H1 (cell line): Measurements from ENCODE around the gene ADAM12. TPM values are rescaled to one million over a fixed set of nuclear protein-coding genes. Genes with fewer than 3 reads are reported as not detected.
A peak's percentile ranks its signal among the peaks of the same experiment; 100 is the strongest.

Source experiments
- CTCF ChIA-PET: fragments of 300-600 bp; sonication (Branson Sonifier 250); formaldehyde crosslinking; loops from one replicate; lab custom pipeline; 2021; ENCODE audit not compliant: partially characterized antibody; lab: Charles Lee
- POLR2A ChIA-PET: fragments of 300-600 bp; sonication (Branson Sonifier 250); formaldehyde crosslinking; loops from one replicate; lab custom pipeline; 2021; ENCODE audit warnings: inconsistent platforms; ENCODE audit not compliant: partially characterized antibody; lab: Charles Lee
- DNase-seq, 2 experiments: peaks; one replicate each; pipeline versions ENCODE4 v3.0.0 to v3.0.0-alpha.2; 2010 to 2022; ENCODE audit warnings: low spot score in 2 of 2, low read depth in 1 of 2, mixed read lengths in 1 of 2
- FAIRE-seq: peaks from 2 replicates; lab custom pipeline; 2011; peaks lifted over from hg19 to GRCh38; lab: Jason Lieb, UNC
- H2AFZ ChIP-seq: 2 replicates; pipeline ENCODE4 v1.8.1; 2012; ENCODE audit warnings: low read length, inconsistent platforms
- H2AK5ac ChIP-seq: 2 replicates; pipeline ENCODE4 v1.6.1; 2013; ENCODE audit warnings: low read depth, low read length
- H2BK120ac ChIP-seq: replicated peaks from 2 replicates; pipeline ENCODE3; 2013; ENCODE audit warnings: low read depth, low read length, inconsistent platforms
- H2BK12ac ChIP-seq: 2 replicates; pipeline ENCODE4 v1.6.1; 2013; ENCODE audit warnings: low read depth, low read length
- H2BK15ac ChIP-seq: 2 replicates; pipeline ENCODE4 v1.6.1; 2013; ENCODE audit warnings: low read length
- H2BK20ac ChIP-seq: 2 replicates; pipeline ENCODE4 v1.6.1; 2013; ENCODE audit warnings: low read length
- H2BK5ac ChIP-seq: 2 replicates; pipeline ENCODE4 v1.6.1; 2013; ENCODE audit warnings: low read depth, low read length
- H3K14ac ChIP-seq: 2 replicates; pipeline ENCODE4 v1.6.1; 2013; ENCODE audit warnings: inconsistent platforms; ENCODE audit not compliant: insufficient read length
- H3K18ac ChIP-seq: 2 replicates; pipeline ENCODE4 v1.6.1; 2013; ENCODE audit warnings: low read length; ENCODE audit errors: extremely low read depth
- H3K23ac ChIP-seq: 2 replicates; pipeline ENCODE4 v1.6.1; 2013; ENCODE audit warnings: inconsistent platforms; ENCODE audit not compliant: insufficient read length
- H3K23me2 ChIP-seq: 2 replicates; pipeline ENCODE4 v1.6.1; 2013; ENCODE audit warnings: low read depth, low read length
- H3K27ac ChIP-seq: 2 replicates; pipeline ENCODE4 v1.6.1; 2011; ENCODE audit warnings: low read depth, low read length, inconsistent platforms
- H3K27me3 ChIP-seq, 4 experiments: replicated peaks in 1 of 4; 1 replicate in 1 of 4; 2 replicates in 3 of 4; pipeline versions ENCODE4 v1.6.1 to v1.8.1; 2011 to 2013; ENCODE audit warnings: low read length in 3 of 4, mild to moderate bottlenecking in 3 of 4, inconsistent platforms in 2 of 4, mixed read lengths in 2 of 4, moderate library complexity in 1 of 4; ENCODE audit not compliant: control insufficient read depth in 3 of 4, insufficient read depth in 3 of 4; ENCODE audit errors: extremely low read depth in 1 of 4
- H3K36me3 ChIP-seq, 4 experiments: 2 replicates each; pipeline versions ENCODE4 v1.6.1 to v1.8.1; 2011 to 2013; ENCODE audit warnings: mild to moderate bottlenecking in 4 of 4, low read length in 3 of 4, moderate library complexity in 2 of 4, control low read depth in 1 of 4, inconsistent platforms in 1 of 4; ENCODE audit not compliant: insufficient read depth in 4 of 4, control insufficient read depth in 2 of 4
- H3K4ac ChIP-seq: replicated peaks from 2 replicates; pipeline ENCODE3; 2013; ENCODE audit warnings: low read length, low read depth, mixed read lengths, inconsistent platforms; ENCODE audit not compliant: insufficient read length
- H3K4me1 ChIP-seq, 4 experiments: replicated peaks in 1 of 4; 1 replicate in 1 of 4; 2 replicates in 3 of 4; pipeline versions ENCODE4 v1.6.1 to v1.8.1; 2011 to 2013; ENCODE audit warnings: low read length in 3 of 4, inconsistent platforms in 2 of 4, mixed read lengths in 1 of 4; ENCODE audit not compliant: insufficient read depth in 4 of 4, control insufficient read depth in 3 of 4
- H3K4me2 ChIP-seq, 2 experiments: 2 replicates each; pipeline versions ENCODE4 v1.6.1 to v1.8.1; 2011 to 2013; ENCODE audit warnings: low read depth in 2 of 2, low read length in 2 of 2, control low read depth in 1 of 2, inconsistent platforms in 1 of 2, mild to moderate bottlenecking in 1 of 2; ENCODE audit not compliant: insufficient read depth in 1 of 2
- H3K4me3 ChIP-seq, 4 experiments: fragments of 200-600, 300-600 bp in 1 of 4; sonication (generic), shearing (Covaris generic), sonication (Bioruptor Twin) in 1 of 4; 2 replicates each; pipeline versions ENCODE4 v1.5.1 to v1.8.1; 2011 to 2016; ENCODE audit warnings: low read length in 4 of 4, low read depth in 3 of 4, control low read depth in 2 of 4, inconsistent platforms in 2 of 4, mild to moderate bottlenecking in 2 of 4, mixed read lengths in 1 of 4, moderate library complexity in 1 of 4; ENCODE audit not compliant: insufficient read depth in 2 of 4; ENCODE audit errors: extremely low read depth in 1 of 4
- H3K56ac ChIP-seq: replicated peaks from 2 replicates; pipeline ENCODE3; 2013; ENCODE audit warnings: low read depth, mild to moderate bottlenecking, mixed read lengths, low read length, inconsistent platforms; ENCODE audit not compliant: insufficient read length
- H3K79me1 ChIP-seq: 2 replicates; pipeline ENCODE4 v1.6.1; 2013; ENCODE audit warnings: low read depth, low read length, control low read depth
- H3K79me2 ChIP-seq, 2 experiments: 2 replicates each; pipeline versions ENCODE4 v1.6.1 to v1.8.1; 2012 to 2013; ENCODE audit warnings: low read length in 2 of 2, mild to moderate bottlenecking in 2 of 2, inconsistent platforms in 1 of 2; ENCODE audit not compliant: insufficient read depth in 2 of 2, control insufficient read depth in 1 of 2
- H3K9ac ChIP-seq, 4 experiments: replicated peaks in 1 of 4; 1 replicate in 1 of 4; 2 replicates in 3 of 4; pipeline versions ENCODE4 v1.6.1 to v1.8.1; 2011 to 2013; ENCODE audit warnings: low read depth in 3 of 4, low read length in 3 of 4, control low read depth in 2 of 4, mild to moderate bottlenecking in 2 of 4, moderate library complexity in 2 of 4, inconsistent platforms in 1 of 4; ENCODE audit errors: extremely low read depth in 1 of 4
- H3K9me3 ChIP-seq, 2 experiments: 2 replicates each; pipeline versions ENCODE4 v1.6.1 to v1.8.1; 2012 to 2013; ENCODE audit warnings: mild to moderate bottlenecking in 2 of 2, moderate library complexity in 2 of 2, control low read depth in 1 of 2, inconsistent platforms in 1 of 2, low read depth in 1 of 2, low read length in 1 of 2, mixed read lengths in 1 of 2; ENCODE audit not compliant: insufficient read depth in 2 of 2
- H4K20me1 ChIP-seq, 2 experiments: replicated peaks in 1 of 2; 2 replicates each; pipeline versions ENCODE3 to v1.8.1; 2011 to 2013; ENCODE audit warnings: inconsistent platforms in 2 of 2, low read length in 2 of 2, mild to moderate bottlenecking in 1 of 2; ENCODE audit not compliant: insufficient read depth in 2 of 2, control insufficient read depth in 1 of 2
- H4K5ac ChIP-seq: 2 replicates; pipeline ENCODE4 v1.6.1; 2013; ENCODE audit warnings: low read length, low read depth, mixed read lengths, inconsistent platforms; ENCODE audit not compliant: insufficient read length
- H4K8ac ChIP-seq: 2 replicates; pipeline ENCODE4 v1.8.0; 2013; ENCODE audit warnings: mild to moderate bottlenecking, moderate library complexity, low read length, inconsistent platforms; ENCODE audit not compliant: insufficient read depth; ENCODE audit errors: extremely low read depth
- H4K91ac ChIP-seq: replicated peaks from 2 replicates; pipeline ENCODE3; 2013; ENCODE audit warnings: low read length, mixed read lengths, inconsistent platforms; ENCODE audit not compliant: insufficient read length
- ASH2L ChIP-seq: fragments of 200-600, 300-600 bp; sonication (generic); IDR thresholded peaks from one replicate; pipeline ENCODE4 v1.7.1; 2017; ENCODE audit warnings: low read length
- CBX5 ChIP-seq: fragments of 300-800, 300-1000 bp; sonication (generic); IDR thresholded peaks from 2 replicates; pipeline ENCODE4 v1.7.1; 2016; ENCODE audit warnings: antibody characterized with exemption, low read length, low read depth
- CBX8 ChIP-seq: fragments of 300-800, 300-1000 bp; sonication (generic); IDR thresholded peaks from 2 replicates; pipeline ENCODE4 v1.7.1; 2016; ENCODE audit warnings: low read depth, low read length, borderline replicate concordance
- CTBP2 ChIP-seq: IDR thresholded peaks from 2 replicates; pipeline ENCODE4 v1.7.0; 2011; ENCODE audit warnings: borderline replicate concordance, mild to moderate bottlenecking, moderate library complexity, mixed read lengths, low read length; ENCODE audit not compliant: insufficient read depth, insufficient read length
- JUN ChIP-seq: IDR thresholded peaks from 2 replicates; pipeline ENCODE4 v1.6.1; 2011; ENCODE audit warnings: low read depth, mild to moderate bottlenecking, improper control_type of control experiment, low read length
- KDM4A ChIP-seq: IDR thresholded peaks from one replicate; pipeline ENCODE4 v1.7.1; 2012; ENCODE audit warnings: low read depth, mild to moderate bottlenecking, moderate library complexity, low read length, inconsistent platforms; ENCODE audit not compliant: severe bottlenecking
- RAD21 ChIP-seq, 2 experiments: IDR thresholded peaks in 1 of 2; conservative IDR thresholded peaks in 1 of 2; 2 replicates each; pipeline ENCODE4 v1.6.1; 2011; ENCODE audit warnings: low read depth in 2 of 2, low read length in 2 of 2, improper control_type of control experiment in 1 of 2, inconsistent platforms in 1 of 2, mild to moderate bottlenecking in 1 of 2, moderate library complexity in 1 of 2
- RNF2 ChIP-seq: fragments of 200-900, 300-1000 bp; sonication (generic); IDR thresholded peaks from 2 replicates; pipeline ENCODE4 v1.7.1; 2016; ENCODE audit warnings: borderline replicate concordance, low read depth, mild to moderate bottlenecking, antibody characterized with exemption, low read length; ENCODE audit not compliant: poor library complexity, severe bottlenecking; ENCODE audit errors: missing control alignments
- SIRT6 ChIP-seq: IDR thresholded peaks from one replicate; pipeline ENCODE4 v1.7.1; 2012; ENCODE audit warnings: low read length, inconsistent platforms
- SP1 ChIP-seq: IDR thresholded peaks from 2 replicates; pipeline ENCODE4 v1.6.1; 2011; ENCODE audit warnings: low read depth, low read length
- TAF7 ChIP-seq: optimal IDR thresholded peaks from 2 replicates; pipeline ENCODE3; 2011; ENCODE audit warnings: low read depth, mild to moderate bottlenecking, inconsistent platforms, low read length, moderate library complexity, borderline replicate concordance
- ZNF274 ChIP-seq: IDR thresholded peaks from 2 replicates; pipeline ENCODE4 v1.7.0; 2012; ENCODE audit warnings: low read length, borderline replicate concordance; ENCODE audit errors: extremely low read depth
- WGBS, 2 experiments: shearing (Covaris generic) in 1 of 2; methylation state at CpG; one replicate each; pipeline versions ENCODE4 v1.1.6 to v1.1.7; 2013 to 2015; ENCODE audit warnings: low lambda C conversion rate in 2 of 2, mixed read lengths in 2 of 2, inconsistent platforms in 1 of 2, low coverage in 1 of 2, missing lambda C conversion rate in 1 of 2; ENCODE audit not compliant: insufficient replicate concordance in 2 of 2, insufficient coverage in 1 of 2, insufficient read length in 1 of 2; ENCODE audit errors: extremely low coverage in 1 of 2, missing lambda C conversion rate in 1 of 2; 5-methylcytosine and 5-hydroxymethylcytosine counted together
- polyA plus RNA-seq, 7 experiments: library from polyadenylated mRNA; depleted of rRNA in 3 of 7; stranded (reverse) in 5 of 7; unstranded in 2 of 7; fragments of >200 nt in 5 of 7; fragments of 200-250 nt in 2 of 7; gene quantifications; 1 replicate in 5 of 7; 2 replicates in 1 of 7; 4 replicates in 1 of 7; pipeline versions ENCODE4 v1.2.1 to v1.2.3, GENCODE V29; 2011 to 2013; ENCODE audit warnings: missing spikeins in 2 of 7, mixed read lengths in 2 of 7
- total RNA-seq: library from RNA; stranded (reverse); fragmentation: NEBNext Ultra II Directional; extraction: Animal tissue kit (Norgen Biotek cat#: 25700); gene quantifications from 2 replicates; pipeline ENCODE4 v1.2.1, GENCODE V29; 2021
- TF ChIP-seq, protein P1 (sequence below): IDR thresholded peaks from 2 replicates; pipeline ENCODE4 v1.6.1; 2012; ENCODE audit warnings: inconsistent platforms

ADAM12 gene
- total and polyA plus RNA-seq, 2 of the 8 experiments (the other 6 are each of a cell fraction or from before 2014, with no cell fraction given): 0.07 to 0.17 TPM

GRCh38 chr10:126221874-126222273, 166.4 kb downstream of the ADAM12 start:
- Histone ChIP-seq H3K4ac (no peak overlapping the region), H3K4me1 (peaks cover 0 to 5% (median 0%) of the 10 kb centered on the region in 4 experiments; a peak in 1 of 7 replicates), H3K4me2 (no peak overlapping the region), H3K27ac (no peak overlapping the region), H3K23me2 (no peaks in the 10 kb centered on the region; the same call in 1 of the 2 replicates), H3K27me3 (no peaks in the 10 kb centered on the region), H2BK12ac (no peak overlapping the region), H3K18ac (no peak overlapping the region), H2AK5ac (0 out of 2 replicates have a peak overlapping the region, but pooled peaks have one; percentile 53), H4K91ac (no peak overlapping the region), H3K9ac (no peak overlapping the region), H2BK20ac (no peak overlapping the region), H3K36me3 (no peaks in the 10 kb centered on the region), H4K8ac (no peak overlapping the region), H2AFZ (no peak overlapping the region), H3K79me2 (no peaks in the 10 kb centered on the region), H3K9me3 (no peaks in the 10 kb centered on the region), H2BK15ac (no peak overlapping the region), H3K14ac (no peak overlapping the region), H3K56ac (no peak overlapping the region), H3K23ac (no peak overlapping the region), H3K79me1 (no peaks in the 10 kb centered on the region), H3K4me3 (no peak overlapping the region), H2BK120ac (no peak overlapping the region), H4K5ac (no peak overlapping the region), H2BK5ac (no peak overlapping the region), H4K20me1 (no peaks in the 10 kb centered on the region)
- FAIRE-seq (no peak), DNase-seq (no peak)
- TF ChIP-seq RNF2 (no peak), ZNF274 (no peak), TAF7 (no peak), CTBP2 (no peak), CBX8 (no peak), SP1 (no peak), KDM4A (no peak), CBX5 (no peak), SIRT6 (no peak), ASH2L (no peak), JUN (no peak), RAD21 (IDR thresholded peaks at IDR 0.05 in 1 of 2, conservative IDR thresholded peaks at IDR 0.05 in 1 of 2; ENCODE audit: low read depth in 2 of 2, low read length in 2 of 2) (no peak)
- TF ChIP-seq, protein P1, sequence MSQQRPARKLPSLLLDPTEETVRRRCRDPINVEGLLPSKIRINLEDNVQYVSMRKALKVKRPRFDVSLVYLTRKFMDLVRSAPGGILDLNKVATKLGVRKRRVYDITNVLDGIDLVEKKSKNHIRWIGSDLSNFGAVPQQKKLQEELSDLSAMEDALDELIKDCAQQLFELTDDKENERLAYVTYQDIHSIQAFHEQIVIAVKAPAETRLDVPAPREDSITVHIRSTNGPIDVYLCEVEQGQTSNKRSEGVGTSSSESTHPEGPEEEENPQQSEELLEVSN: no peak
- 99% methylated on average over 5 of the region's 5 CpGs; no CpG with 5 or more reads in 1 of the 2 experiments for WGBS, 2 experiments
- POLR2A ChIA-PET: no interaction called here
- CTCF ChIA-PET: interaction anchor here (1.2 to 1.7 kb wide), 2 partner anchors 18 to 61 kb away, joined by 3 to 4 read pairs; no protein-coding TSS in a partner anchor
